Activated CD4-positive, alpha-beta T cell treated with anti-CD3 and anti-CD28 coated beads, Interleukin-2, Interleukin-6, amounts not matched to agents 100 ng/mL and 50 ng/mL, durations not matched to agents 16 hours and 8 hours (primary cell): ENCODE data around the gene NMNAT2.

Experiments
- DNase-seq: peaks from one replicate; pipeline ENCODE4 v3.0.0-alpha.2; 2020

Gene NMNAT2

DNA sequence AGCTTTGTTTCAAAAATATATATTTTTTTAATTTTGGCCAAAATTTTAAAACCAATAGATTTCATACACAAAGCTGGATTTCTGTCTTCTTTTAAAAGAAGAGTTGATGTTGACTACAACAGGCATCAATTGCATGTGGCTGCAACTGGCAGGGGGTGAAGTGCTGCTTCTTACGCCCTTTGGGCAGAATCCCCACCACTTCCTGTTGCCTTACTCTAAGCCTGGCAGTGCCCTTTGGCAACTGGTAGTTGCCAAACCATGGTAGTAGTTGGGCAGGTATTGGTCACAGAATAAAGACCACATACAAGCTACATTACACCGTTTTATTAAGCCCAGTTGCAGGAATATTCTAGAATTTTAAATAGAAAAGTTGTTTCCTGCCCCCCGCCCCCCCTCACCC lies 215.1 kb downstream of the NMNAT2 start:
- no peak for DNase-seq

DNA sequence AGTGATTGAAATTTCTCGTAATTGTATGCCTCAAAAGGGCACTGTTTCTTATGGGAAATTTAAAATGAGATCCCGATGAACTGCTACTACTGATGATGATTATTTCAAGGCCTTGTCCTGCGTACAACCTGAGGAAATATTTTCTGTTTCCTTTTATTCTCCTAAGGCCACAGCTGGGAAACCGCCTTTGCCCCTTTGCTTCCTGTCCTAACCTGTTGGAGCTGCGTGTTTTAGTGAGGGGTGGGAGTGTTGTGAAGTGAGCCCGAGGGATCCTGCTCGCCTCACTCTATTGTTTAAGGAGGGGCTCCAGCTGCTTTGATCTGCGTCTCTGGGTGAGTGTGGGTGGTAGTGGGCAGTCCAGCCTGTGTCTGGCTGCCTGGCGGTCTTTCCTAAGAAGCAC lies 217.7 kb downstream of the NMNAT2 start:
- DNase-seq, result no peak

DNA sequence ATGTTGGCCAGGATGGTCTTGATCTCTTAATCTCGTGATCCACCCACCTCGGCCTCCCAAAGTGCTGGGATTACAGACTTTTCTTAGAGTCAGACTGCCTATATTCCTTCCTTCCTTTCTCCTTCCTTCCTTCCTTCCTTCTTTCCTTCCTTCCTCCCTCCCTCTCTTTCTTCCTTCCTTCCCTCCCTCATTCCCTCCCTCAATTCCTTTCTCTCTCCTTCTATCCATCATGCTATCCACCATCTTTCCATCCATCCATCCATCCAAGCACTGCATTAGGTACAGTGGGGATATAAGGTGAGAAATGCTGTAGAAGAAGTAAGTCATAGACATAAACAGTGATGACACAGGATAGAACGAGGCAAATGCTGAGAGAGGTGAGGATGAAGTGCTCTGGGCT lies 218.9 kb downstream of the NMNAT2 start:
- no peak for DNase-seq

DNA sequence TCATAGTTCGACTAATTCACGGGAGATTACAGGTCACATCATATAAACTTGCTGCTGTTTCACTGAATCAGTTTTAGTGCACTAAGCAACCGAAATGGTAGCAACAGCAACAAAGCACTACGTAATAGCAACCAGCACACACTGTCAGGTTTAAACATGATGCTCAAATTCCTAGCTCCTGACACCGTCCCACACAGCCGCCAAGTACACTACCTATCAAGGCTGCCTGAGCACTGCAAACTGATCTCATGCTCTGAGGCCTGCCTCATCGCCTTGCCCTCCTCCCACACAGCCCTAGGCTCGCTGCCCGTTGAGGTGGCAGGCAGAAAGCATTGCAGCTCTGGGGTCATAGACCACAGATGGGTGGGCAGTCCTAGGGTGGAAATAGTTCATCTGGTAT lies 219.7 kb downstream of the NMNAT2 start:
- DNase-seq, result no peak
